Brain microvascular endothelial cell (primary cell): ENCODE data around the gene SIPA1L3.
A peak's percentile ranks its signal among the peaks of the same experiment; 100 is the strongest.

Experiments used
- DNase-seq: peaks from one replicate; pipeline ENCODE4 v3.0.0-alpha.2; 2020
- H3K27ac ChIP-seq: fragments of 250-450 bp; sonication (Bioruptor Pico); 2 replicates; pipeline ENCODE4 v1.5.1; 2020; ENCODE audit warnings: mild to moderate bottlenecking, moderate library complexity
- H3K27me3 ChIP-seq: fragments of 250-450 bp; sonication (Bioruptor Pico); replicated peaks from 2 replicates; pipeline ENCODE4 v1.5.1; 2020; ENCODE audit warnings: mild to moderate bottlenecking
- H3K36me3 ChIP-seq: fragments of 250-450 bp; sonication (Bioruptor Pico); replicated peaks from 2 replicates; pipeline ENCODE4 v1.5.1; 2020; ENCODE audit warnings: mild to moderate bottlenecking
- H3K4me3 ChIP-seq: 2 replicates; pipeline ENCODE4 v1.5.1; 2011; ENCODE audit warnings: low read depth, mild to moderate bottlenecking, control low read depth, low read length, moderate library complexity
- CTCF ChIP-seq: IDR thresholded peaks from 2 replicates; pipeline ENCODE4 v1.5.1; 2011; ENCODE audit warnings: low read depth, mild to moderate bottlenecking, moderate library complexity, low read length, control low read depth, inconsistent platforms; ENCODE audit errors: missing control alignments
- in situ Hi-C: cut with HindIII; loops from 2 replicates; pipeline ENCODE4 v1.10.0; 2017; ENCODE audit warnings: low sequenced_read_pairs, low pct_ligation_motif_present

Gene SIPA1L3

GRCh38 chr19:38247126-38247525 lies 340.1 kb downstream of the SIPA1L3 start:
- Histone ChIP-seq H3K27ac (no peak overlapping the region), H3K27me3 (no peaks in the 10 kb centered on the region), H3K4me3 (no peak overlapping the region), H3K36me3 (no peaks in the 10 kb centered on the region)
- TF ChIP-seq CTCF = no peak
- DNase-seq = no peak
- in situ Hi-C loops = no loop called here

GRCh38 chr19:38247734-38248268 lies 340.8 kb downstream of the SIPA1L3 start:
- no peak for TF ChIP-seq CTCF
- DNase-seq = no peak
- Histone ChIP-seq H3K27ac (no peak overlapping the region), H3K4me3 (no peak overlapping the region), H3K36me3 (no peaks in the 10 kb centered on the region), H3K27me3 (no peaks in the 10 kb centered on the region)
- in situ Hi-C loops = no loop called here

GRCh38 chr19:38248421-38248820 lies 341.4 kb downstream of the SIPA1L3 start:
- Histone ChIP-seq H3K4me3 (no peak overlapping the region), H3K36me3 (no peaks in the 10 kb centered on the region), H3K27me3 (no peaks in the 10 kb centered on the region), H3K27ac (no peak overlapping the region)
- no peak for TF ChIP-seq CTCF
- no peak for DNase-seq
- in situ Hi-C loops = no loop called here

GRCh38 chr19:38250428-38250820 lies 343.4 kb downstream of the SIPA1L3 start:
- no peaks in the 10 kb centered on the region for H3K36me3 ChIP-seq
- no peak overlapping the region for H3K4me3 ChIP-seq
- no peak for DNase-seq
- no peaks in the 10 kb centered on the region for H3K27me3 ChIP-seq
- no peak overlapping the region for H3K27ac ChIP-seq
- in situ Hi-C loops = no loop called here
- no peak for TF ChIP-seq CTCF

- in situ Hi-C loops = no loop called here
- DNase-seq = peak; percentile 12
- no peak overlapping the region for H3K4me3 ChIP-seq
- TF ChIP-seq CTCF = no peak
- no peaks in the 10 kb centered on the region for H3K36me3 ChIP-seq
- peak overlapping the region; percentile 11 for H3K27ac ChIP-seq
- H3K27me3 ChIP-seq = no peaks in the 10 kb centered on the region
Measured at GRCh38 chr19:38250821-38251563, 344.0 kb downstream of the SIPA1L3 start.
